Panc1 (cell line): ENCODE data around the gene ATG2B.

Source experiments
- CTCF ChIP-seq: fragments of 450-650 bp; IDR thresholded peaks from 2 replicates; pipeline ENCODE4 v1.5.1; 2017; ENCODE audit warnings: mild to moderate bottlenecking
- POLR2AphosphoS5 ChIP-seq: IDR thresholded peaks from 2 replicates; pipeline ENCODE4 v1.6.1; 2012; ENCODE audit warnings: mild to moderate bottlenecking, low read depth, low read length, moderate library complexity
- REST ChIP-seq, 2 experiments: IDR thresholded peaks; 2 replicates each; pipeline ENCODE4 v1.6.1; 2011 to 2012; ENCODE audit warnings: low read depth in 2 of 2, control low read depth in 1 of 2, low read length in 1 of 2, mild to moderate bottlenecking in 1 of 2, moderate library complexity in 1 of 2; ENCODE audit not compliant: insufficient read depth in 1 of 2
- TCF7L2 ChIP-seq: IDR thresholded peaks from 2 replicates; pipeline ENCODE4 v1.6.1; 2011; ENCODE audit warnings: mild to moderate bottlenecking, low read depth, low read length, inconsistent platforms

- TF ChIP-seq CTCF (no peak; the same call in 1 of the 2 replicates), POLR2AphosphoS5 (no peak), REST (IDR thresholded peaks at IDR 0.05; ENCODE audit: insufficient read depth in 1 of 2, low read depth in 2 of 2, low read length in 1 of 2) (no peak), TCF7L2 (no peak)
These were observed 5.9 kb downstream of the ATG2B start for GRCh38 chr14:96357216-96357615.
